Brain pericyte (primary cell): Measurements from ENCODE around the gene CXorf58.
"Not testable (repeated sequence)": the region's sequence is repeated elsewhere in the genome, so short reads cannot be mapped to it uniquely, and the experiment has no call there.

Source experiments
- DNase-seq: peaks from one replicate; pipeline ENCODE4 v3.0.0-alpha.2; 2012; ENCODE audit warnings: low read depth, low spot score

Gene CXorf58

GRCh38 chrX:23907498-23908218 lies at the start of gene CXorf58, which contains the start of gene APOO:
TSS of gene CXorf58 (plus strand) at chrX:23908006. CDS start at chrX:23910303, 2,297 bp downstream.
TSS of gene APOO (minus strand) at chrX:23907938. CDS start at chrX:23907702, 236 bp downstream.
- peak; percentile 73 for DNase-seq

DNA sequence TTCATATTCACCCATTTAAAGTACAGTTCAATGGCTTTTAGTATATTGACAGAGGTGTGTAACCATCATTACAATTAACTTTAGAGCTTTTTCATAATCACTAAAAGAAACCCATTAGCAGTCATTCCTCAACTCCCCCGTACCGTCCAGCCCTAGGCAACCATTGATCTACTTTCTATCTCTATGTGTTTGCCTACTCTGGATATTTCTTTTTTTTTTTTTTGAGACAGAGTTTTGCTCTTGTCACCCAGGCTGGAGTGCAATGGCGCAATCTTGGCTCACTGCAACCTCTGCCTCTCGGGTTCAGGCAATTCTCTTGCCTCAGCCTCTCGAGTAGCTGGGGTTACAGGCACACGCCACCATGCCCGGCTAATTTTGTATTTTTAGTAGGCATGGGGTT lies 48.6 kb upstream of the CXorf58 start:
- DNase-seq = not testable (repeated sequence)

GRCh38 chrX:23861215-23861896 lies 46.5 kb upstream of the CXorf58 start:
- DNase-seq = no peak

- not testable (repeated sequence) for DNase-seq
Observed at GRCh38 chrX:23861952-23862351, 45.9 kb upstream of the CXorf58 start.

GRCh38 chrX:23864742-23865326 lies 43.0 kb upstream of the CXorf58 start:
- no peak for DNase-seq

DNA sequence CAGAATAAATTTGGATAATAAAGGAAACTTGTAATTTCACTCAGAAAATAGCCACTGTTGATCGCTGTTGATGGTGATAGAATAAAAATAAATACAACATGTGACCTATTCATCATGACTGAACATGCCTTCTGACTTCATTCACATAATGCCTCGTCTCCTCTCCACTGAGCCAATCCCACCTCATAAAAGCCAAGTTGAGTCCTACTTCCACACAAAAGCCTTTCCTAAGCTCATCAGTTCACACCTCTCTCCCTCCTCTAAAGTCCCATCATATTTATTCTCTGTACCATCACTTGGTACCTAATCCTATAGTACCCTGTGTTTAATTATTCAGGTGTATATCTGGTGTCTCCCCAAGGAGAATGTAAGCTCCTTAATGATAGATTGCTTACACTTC lies 37.8 kb upstream of the CXorf58 start:
- no peak for DNase-seq

DNA sequence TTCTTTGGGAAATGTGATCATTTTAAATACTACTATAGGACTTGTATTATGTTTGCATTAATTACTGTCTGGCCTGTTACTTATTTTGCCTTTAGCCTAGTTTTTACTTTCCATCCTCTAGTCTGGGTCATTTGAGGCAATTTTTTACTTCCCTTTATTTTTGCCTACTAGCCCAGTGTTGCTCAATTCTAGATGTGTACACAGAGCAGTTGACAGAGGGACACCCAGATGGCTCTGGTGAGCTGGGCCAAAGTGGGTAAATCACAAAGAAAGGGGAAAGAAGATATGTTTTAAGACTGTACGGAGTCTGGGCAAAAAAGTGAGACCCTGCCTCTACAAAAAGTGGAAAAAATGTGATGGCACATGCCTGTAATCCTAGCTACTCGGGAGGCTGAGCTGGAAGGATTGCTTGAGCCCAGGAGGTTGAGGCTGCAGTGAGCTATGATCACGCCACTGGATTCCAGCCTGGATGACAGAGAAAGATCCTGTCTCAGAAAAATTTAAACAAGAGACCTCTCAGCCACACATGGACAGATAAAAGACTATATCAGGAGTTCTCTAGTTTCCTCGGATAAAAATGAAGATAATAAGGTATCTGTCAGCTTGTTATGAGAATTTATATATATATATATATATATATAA lies 35.8 kb upstream of the CXorf58 start:
- no peak for DNase-seq

DNA sequence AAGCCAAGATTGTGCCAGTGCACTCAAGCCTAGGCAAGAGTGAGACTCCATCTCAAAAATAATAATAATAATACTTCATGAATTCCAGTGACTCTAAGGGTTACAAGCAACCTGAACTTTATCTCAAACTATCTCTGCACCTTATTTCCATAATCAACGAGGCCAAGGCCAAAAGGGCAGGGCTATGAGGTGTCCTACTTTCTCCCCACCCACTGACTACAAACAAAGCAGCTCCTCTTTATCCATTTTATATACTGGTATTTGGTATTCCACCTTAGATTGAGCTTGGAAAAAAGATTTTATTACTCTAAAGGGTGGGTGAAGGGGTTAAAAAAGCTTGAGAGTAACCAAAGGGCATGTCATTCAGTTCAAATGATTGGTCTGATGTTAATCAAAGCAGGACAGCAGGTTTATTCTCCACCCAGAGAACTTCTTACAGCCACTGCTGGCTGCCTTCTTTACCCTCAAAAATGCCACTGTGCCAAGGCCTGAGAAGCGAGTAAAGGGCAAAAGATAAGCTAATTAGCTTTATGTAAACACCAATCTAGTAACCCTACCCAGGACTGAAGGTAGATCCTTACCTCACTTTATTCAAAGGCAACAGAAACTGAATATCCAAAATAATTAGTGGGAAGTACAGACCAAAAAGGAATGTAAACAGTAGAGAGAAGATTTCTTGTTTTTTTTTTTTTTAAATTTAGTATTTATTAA lies 28.3 kb upstream of the CXorf58 start:
- no peak for DNase-seq

GRCh38 chrX:23883737-23884354 lies 24.0 kb upstream of the CXorf58 start:
- peak; percentile 51 for DNase-seq

GRCh38 chrX:23884427-23885024 lies 23.3 kb upstream of the CXorf58 start:
- no peak for DNase-seq

- DNase-seq = peak; percentile 69
Observed at GRCh38 chrX:23885803-23886202, 22.0 kb upstream of the CXorf58 start.

DNA sequence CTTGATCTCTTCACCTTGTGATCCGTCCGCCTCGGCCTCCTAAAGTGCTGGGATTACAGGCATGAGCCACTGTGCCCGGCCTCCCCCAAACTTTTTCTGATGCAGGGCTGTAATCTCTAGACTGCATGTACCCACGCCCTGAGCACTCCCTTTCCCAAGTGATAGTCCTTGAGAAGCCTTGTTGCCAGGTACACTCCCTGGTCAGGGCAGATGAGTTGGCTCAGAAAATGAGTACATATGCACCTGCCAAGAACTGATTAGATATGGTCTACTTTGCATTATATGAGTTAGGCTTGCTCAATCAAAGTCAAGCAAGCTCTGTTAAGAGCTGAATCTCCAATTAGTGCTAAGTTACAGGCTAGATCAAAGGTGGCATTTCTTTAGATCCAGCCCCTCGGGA lies 20.4 kb upstream of the CXorf58 start:
- DNase-seq = no peak

DNA sequence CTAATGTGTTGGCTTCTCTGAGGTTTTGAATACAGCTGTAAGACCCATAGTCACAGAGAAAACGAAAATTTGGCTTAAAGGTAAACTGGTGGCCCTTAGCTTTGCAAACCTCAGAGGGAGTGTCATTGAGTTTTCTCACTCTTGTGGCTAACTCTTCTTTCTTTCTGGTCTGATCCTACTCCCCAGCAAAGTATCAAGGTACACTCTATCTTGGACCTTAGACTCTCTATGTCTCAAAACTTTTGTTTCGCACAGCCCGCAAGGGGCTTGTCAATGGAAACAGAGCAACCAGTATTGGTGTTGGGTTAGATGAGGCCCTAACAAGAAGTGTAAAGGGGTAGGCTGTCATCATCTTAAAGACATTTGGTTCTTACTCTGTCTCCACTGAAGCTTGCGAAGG lies 19.9 kb upstream of the CXorf58 start:
- DNase-seq = no peak

DNA sequence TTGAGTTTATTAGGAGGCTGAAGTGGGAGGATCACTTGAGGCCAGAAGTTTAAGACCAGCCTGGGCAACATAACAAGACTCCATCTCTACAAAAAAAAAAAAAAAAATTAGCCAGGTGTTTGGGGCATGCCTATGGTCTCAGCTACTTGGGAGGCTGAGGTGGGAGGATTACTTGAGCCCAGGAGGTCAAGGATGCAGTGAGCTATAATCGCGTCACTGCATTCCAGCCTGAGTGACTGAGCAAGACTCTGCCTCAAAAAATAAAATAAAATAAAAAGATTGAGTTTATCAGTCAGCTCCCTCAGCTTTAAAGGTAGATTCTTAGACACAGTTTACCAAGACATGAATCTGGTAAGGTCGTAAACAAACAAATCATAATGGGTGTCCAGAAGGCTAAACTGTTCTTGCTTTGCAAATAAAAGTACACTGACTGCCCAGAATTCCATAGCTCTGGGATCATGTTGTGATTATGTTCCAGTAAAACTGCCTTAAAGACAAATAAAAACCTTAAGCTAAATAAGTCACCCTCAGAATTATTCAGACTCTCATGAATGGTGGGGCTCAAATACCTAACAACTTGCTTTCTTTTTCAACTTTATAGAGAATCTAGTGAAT lies 18.8 kb upstream of the CXorf58 start:
- no peak for DNase-seq

DNA sequence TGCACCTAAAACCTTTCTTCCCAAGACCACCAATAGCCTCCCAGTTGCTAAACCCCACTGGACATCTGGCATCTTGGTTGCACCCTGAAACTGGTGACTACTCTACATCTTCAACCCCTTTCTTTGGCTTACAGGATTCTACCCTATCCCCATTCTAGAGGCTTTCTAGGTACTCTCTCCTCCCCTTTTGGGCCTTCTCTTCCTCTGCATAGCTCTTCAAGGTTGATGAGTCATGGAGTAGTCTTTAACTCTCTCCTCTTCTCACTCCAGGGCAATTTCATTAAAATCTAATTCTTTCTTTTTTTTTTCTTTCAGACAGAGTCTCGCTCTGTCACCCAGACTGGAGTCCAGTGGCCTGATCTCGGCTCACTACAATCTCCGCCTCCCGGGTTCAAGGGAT lies 16.9 kb upstream of the CXorf58 start:
- no peak for DNase-seq

GRCh38 chrX:23894993-23895392 lies 12.8 kb upstream of the CXorf58 start:
- DNase-seq = not testable (repeated sequence)

DNA sequence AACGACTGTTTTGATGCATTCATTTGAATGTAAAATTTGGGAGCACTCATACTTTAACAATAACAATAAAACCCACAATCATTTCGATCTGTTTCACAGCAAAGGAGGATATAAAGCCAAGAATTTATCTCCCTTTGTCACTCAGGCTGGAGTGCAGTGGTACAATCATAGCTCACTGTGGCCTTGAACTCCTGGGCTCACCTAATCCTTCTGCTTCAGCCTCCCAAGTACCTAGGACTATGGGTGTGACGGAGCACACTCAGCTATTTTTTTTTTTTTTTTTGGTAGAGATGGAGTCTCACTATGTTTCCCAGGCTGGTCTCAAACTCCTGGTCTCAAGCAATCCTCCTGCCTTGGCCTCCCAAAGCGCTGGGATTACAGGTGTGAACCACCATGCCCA lies 11.3 kb upstream of the CXorf58 start:
- not testable (repeated sequence) for DNase-seq

GRCh38 chrX:23896981-23897380 lies 10.8 kb upstream of the CXorf58 start:
- no peak for DNase-seq

GRCh38 chrX:23898412-23898959 lies 9.3 kb upstream of the CXorf58 start:
- no peak for DNase-seq

DNA sequence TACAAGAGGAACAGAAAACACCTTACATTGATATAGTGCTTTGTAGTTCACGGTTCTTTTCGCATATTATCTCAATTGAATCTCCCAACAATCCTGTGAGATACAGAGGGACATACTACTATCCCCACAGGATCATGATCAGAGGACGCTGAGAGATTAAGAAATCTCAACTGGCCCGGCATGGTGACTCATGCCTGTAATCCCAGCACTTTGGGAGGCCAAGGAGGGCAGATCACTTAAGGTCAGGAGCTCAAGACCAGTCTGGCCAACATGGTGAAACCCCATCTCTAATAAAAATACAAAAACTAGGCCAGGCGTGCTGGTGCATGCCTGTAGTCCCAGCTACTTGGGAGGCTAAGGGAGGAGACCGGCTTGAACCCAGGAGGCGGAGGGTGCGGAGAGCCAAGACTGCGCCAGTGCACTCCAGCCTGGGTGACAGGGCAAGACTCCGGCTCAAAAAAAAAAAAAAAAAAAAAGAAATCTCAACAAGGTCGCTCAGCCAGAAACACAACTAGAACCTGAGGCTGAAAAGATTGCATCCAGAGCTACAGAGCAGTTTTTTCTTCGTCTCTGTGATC lies 7.5 kb upstream of the CXorf58 start:
- DNase-seq = no peak
